D341Med (cell line): ENCODE data around the gene LEPR.
"Not testable (repeated sequence)": the region's sequence is repeated elsewhere in the genome, so short reads cannot be mapped to it uniquely, and the experiment has no call there.

Source experiments
- DNase-seq: peaks from one replicate; pipeline ENCODE4 v3.0.0; 2012; ENCODE audit warnings: low spot score

The LEPR gene

DNA sequence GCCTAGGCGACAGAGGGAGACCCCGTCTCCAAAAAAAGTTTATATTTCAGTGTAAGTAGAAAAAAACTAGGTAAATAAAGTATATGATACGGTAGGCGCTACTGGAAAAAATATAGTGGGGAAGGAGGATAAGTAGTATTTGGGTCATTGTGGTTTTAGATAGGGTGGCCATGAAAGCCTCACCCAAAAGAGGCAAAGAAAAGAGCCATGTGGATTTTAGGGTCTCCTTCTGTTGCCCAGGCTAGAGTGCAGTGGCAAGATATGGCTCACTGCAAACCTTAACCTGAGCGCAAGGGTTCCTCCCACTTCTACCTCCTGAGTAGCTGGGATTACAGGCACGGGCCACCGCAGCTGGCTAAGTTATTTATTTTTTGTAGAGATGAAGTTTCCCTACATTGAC lies 17.1 kb downstream of the LEPR start:
- DNase-seq: no peak

- no peak for DNase-seq
Observed at GRCh38 chr1:65440322-65440900, 19.9 kb downstream of the LEPR start.

- no peak for DNase-seq
Observed at GRCh38 chr1:65440915-65441314, 20.4 kb downstream of the LEPR start.

GRCh38 chr1:65441464-65441863 lies 21.0 kb downstream of the LEPR start:
- no peak for DNase-seq

- no peak for DNase-seq
Observed at GRCh38 chr1:65442442-65442841, 22.0 kb downstream of the LEPR start.

GRCh38 chr1:65443647-65444046 lies 23.2 kb downstream of the LEPR start:
- no peak for DNase-seq

GRCh38 chr1:65444128-65444640 lies 23.7 kb downstream of the LEPR start:
- DNase-seq: no peak

DNA sequence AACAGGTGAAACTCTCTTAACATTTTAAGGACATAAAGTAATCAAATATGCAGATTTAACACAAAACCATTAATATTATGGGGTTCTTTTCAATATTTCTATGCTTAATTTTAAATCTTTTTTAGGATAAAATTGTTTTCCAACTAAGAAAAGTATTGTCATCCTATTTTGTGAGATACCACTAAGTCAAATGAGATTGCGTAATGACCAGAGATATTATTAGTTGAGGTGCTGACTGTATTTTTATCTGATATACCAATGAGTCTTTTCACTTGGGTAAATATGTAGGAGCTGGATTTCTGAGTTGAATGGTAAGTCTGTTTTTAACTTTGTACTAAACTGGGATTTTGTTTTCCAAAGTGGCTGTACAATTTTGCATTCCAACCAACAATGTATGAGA lies 25.4 kb downstream of the LEPR start:
- no peak for DNase-seq

DNA sequence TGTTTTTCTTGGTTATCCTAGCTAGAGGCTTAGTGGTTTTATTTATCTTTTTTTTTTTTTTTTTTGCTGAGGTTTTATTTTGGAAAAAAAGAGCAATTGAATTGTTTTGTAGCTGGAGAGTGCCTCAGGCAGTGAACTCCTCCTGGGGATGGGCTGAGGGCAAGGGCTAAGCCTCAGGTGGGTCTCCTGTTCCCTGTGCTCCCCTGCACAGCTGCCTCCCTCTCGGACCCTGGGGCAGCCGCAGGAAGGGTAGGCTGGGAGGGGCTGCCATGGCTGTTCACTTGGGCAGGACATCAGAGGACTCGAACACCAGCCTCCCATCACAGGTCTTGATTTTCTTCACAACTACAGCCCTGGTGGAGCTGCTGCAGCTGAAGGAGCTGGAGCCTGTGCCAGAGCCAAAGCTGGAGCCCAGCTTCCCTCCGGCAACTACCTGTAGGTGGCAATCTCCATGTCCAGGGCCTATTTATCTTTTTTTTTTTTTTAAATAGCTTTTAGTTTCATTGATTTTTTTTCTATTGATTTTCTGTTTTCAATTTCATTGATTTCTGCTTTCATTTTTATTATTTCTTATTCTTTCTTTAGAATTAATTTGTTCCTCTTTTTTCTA lies 28.9 kb downstream of the LEPR start:
- no peak for DNase-seq

GRCh38 chr1:65455678-65456077 lies 35.2 kb downstream of the LEPR start:
- DNase-seq: not testable (repeated sequence)

GRCh38 chr1:65456481-65456880 lies 36.0 kb downstream of the LEPR start:
- DNase-seq: no peak

- no peak for DNase-seq
Observed at GRCh38 chr1:65457868-65458267, 37.4 kb downstream of the LEPR start.

- no peak for DNase-seq
Observed at GRCh38 chr1:65458730-65459396, 38.4 kb downstream of the LEPR start.

GRCh38 chr1:65459397-65459768 lies 38.9 kb downstream of the LEPR start:
- DNase-seq: peak; percentile 47

DNA sequence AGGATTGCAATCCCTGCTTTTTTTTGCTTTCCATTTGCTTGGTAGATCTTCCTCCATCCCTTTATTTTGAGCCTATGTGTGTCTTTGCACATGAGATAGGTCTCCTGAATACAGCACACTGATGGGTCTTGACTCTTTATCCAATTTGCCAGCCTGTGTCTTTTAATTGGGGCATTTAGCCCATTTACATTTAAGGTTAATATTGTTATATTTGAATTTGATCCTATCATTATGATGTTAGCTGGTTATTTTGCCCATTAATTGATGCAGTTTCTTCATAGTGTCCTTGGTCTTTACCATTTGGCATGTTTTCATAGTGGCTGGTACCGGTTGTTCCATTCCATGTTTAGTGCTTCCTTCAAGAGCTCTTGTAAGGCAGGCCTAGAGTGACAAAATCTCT lies 45.4 kb downstream of the LEPR start:
- not testable (repeated sequence) for DNase-seq

GRCh38 chr1:65467536-65467935 lies 47.1 kb downstream of the LEPR start:
- no peak for DNase-seq

DNA sequence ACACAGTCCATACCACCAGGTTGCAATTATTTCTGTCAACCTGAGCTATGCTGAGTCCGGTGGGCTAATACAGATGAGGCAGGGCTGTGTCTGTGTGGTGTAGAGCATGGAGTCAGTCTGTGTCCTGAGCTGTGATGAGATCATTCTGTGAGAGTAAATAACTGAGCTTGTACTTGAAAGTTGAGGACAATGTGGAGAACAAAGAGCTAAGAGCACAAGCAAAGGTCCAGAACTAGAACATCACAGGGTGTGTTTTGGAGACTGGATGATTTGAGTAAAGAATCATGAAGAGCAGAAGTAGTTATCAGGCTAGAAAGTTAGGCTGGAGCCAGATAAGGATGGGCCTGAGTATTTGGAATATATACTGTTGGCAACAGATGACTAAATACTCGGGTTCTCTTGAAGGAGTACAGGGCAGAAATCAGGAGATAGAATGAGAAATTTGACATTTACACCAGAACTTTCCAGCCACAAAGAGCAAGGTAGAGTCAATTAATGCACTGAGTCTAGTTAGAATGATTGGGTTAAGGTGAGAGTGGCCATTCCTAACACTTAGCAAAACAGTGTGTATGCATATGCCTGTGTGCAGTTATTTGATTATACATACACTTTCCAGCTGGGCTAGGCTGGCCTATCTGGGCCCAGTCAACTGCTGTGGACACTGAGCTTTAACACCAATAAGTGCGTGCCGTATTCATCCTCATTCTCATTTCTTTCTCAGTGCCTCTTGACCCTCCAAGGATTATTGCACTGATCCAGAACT lies 48.8 kb downstream of the LEPR start:
- DNase-seq: no peak

DNA sequence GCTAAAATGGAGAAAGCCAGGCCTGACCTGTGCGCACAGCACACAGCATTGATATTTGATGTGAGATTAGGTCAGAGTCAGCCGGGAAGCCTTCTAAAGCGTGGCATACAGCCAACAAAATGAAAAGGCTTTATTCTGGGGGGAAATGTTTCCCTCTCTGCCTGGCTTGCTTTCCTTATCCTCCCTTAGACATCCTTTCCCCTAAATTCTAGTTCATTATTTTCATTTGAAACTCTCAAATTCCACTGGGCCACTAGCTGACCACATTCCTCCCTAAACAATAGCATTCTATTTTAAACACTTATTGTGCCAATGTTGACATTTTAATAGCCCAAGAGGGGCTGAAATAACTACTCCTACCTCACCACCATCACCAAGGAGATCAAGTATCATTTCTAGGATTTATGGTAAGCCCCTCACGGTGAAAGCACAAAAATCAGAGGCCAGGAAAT lies 49.4 kb downstream of the LEPR start:
- DNase-seq: no peak
